H9 (cell line): ENCODE measurements around the gene CCDC92. TPM values are rescaled to one million over a fixed set of nuclear protein-coding genes. Genes with fewer than 3 reads are reported as not detected.

ENCODE experiments used
- DNase-seq: peaks from one replicate; pipeline ENCODE4 v3.0.0-alpha.2; 2017
- H2AFZ ChIP-seq: one replicate; pipeline ENCODE4 v1.6.1; 2013; ENCODE audit warnings: mild to moderate bottlenecking, low read length, control low read depth, moderate library complexity
- H2AK5ac ChIP-seq: 2 replicates; pipeline ENCODE4 v1.6.1; 2013; ENCODE audit warnings: low read length, control low read depth, mixed read lengths; ENCODE audit not compliant: insufficient read length
- H2BK120ac ChIP-seq: one replicate; pipeline ENCODE4 v1.6.1; 2013; ENCODE audit warnings: low read depth, mild to moderate bottlenecking, low read length, control low read depth, inconsistent platforms; ENCODE audit not compliant: poor library complexity, severe bottlenecking
- H2BK12ac ChIP-seq: 2 replicates; pipeline ENCODE4 v1.6.1; 2013; ENCODE audit warnings: low read length, control low read depth, mixed read lengths, low read depth; ENCODE audit not compliant: insufficient read length
- H2BK15ac ChIP-seq: 2 replicates; pipeline ENCODE4 v1.6.1; 2013; ENCODE audit warnings: low read depth, low read length, control low read depth
- H2BK20ac ChIP-seq: one replicate; pipeline ENCODE4 v1.6.1; 2013; ENCODE audit warnings: low read depth, mild to moderate bottlenecking, low read length, control low read depth, inconsistent platforms; ENCODE audit not compliant: poor library complexity, severe bottlenecking
- H2BK5ac ChIP-seq: 2 replicates; pipeline ENCODE4 v1.6.1; 2013; ENCODE audit warnings: low read length, control low read depth, mixed read lengths; ENCODE audit not compliant: insufficient read length
- H3K14ac ChIP-seq: 2 replicates; pipeline ENCODE4 v1.6.1; 2013; ENCODE audit warnings: low read length, control low read depth; ENCODE audit not compliant: insufficient read depth
- H3K18ac ChIP-seq: 2 replicates; pipeline ENCODE4 v1.6.1; 2013; ENCODE audit warnings: low read depth, mild to moderate bottlenecking, mixed read lengths, low read length, control low read depth; ENCODE audit not compliant: insufficient read length
- H3K23ac ChIP-seq: 2 replicates; pipeline ENCODE4 v1.6.1; 2013; ENCODE audit warnings: low read length, control low read depth, mixed read lengths, low read depth; ENCODE audit not compliant: insufficient read length
- H3K23me2 ChIP-seq: 2 replicates; pipeline ENCODE4 v1.6.1; 2013; ENCODE audit warnings: low read depth, mild to moderate bottlenecking, mixed read lengths, low read length, control low read depth; ENCODE audit not compliant: insufficient read length, poor library complexity, severe bottlenecking
- H3K27ac ChIP-seq: 2 replicates; pipeline ENCODE4 v1.5.1; 2013; ENCODE audit warnings: low read length, control low read depth, mixed read lengths, low read depth; ENCODE audit not compliant: insufficient read length
- H3K27me3 ChIP-seq: 2 replicates; pipeline ENCODE4 v1.6.1; 2013; ENCODE audit warnings: low read length, control low read depth, inconsistent platforms; ENCODE audit not compliant: insufficient read depth
- H3K4ac ChIP-seq: 2 replicates; pipeline ENCODE4 v1.6.1; 2013; ENCODE audit warnings: low read depth, mild to moderate bottlenecking, control low read depth, inconsistent platforms, low read length, moderate library complexity
- H3K4me1 ChIP-seq: 2 replicates; pipeline ENCODE4 v1.6.1; 2013; ENCODE audit warnings: low read length, control low read depth, inconsistent platforms; ENCODE audit not compliant: insufficient read depth
- H3K4me2 ChIP-seq: 2 replicates; pipeline ENCODE4 v1.6.1; 2013; ENCODE audit warnings: low read length, control low read depth, mixed read lengths; ENCODE audit not compliant: insufficient read length, insufficient read depth
- H3K56ac ChIP-seq: 2 replicates; pipeline ENCODE4 v1.6.1; 2013; ENCODE audit warnings: low read depth, mild to moderate bottlenecking, mixed read lengths, low read length, control low read depth; ENCODE audit not compliant: insufficient read length
- H3K79me1 ChIP-seq: 2 replicates; pipeline ENCODE4 v1.6.1; 2013; ENCODE audit warnings: low read depth, mild to moderate bottlenecking, moderate library complexity, low read length, control low read depth, inconsistent platforms; ENCODE audit not compliant: insufficient read depth, poor library complexity, severe bottlenecking
- H3K79me2 ChIP-seq: 2 replicates; pipeline ENCODE4 v1.6.1; 2013; ENCODE audit warnings: low read length, control low read depth, inconsistent platforms; ENCODE audit not compliant: insufficient read depth
- H3K9ac ChIP-seq: 2 replicates; pipeline ENCODE4 v1.6.1; 2013; ENCODE audit warnings: low read length, control low read depth, mixed read lengths; ENCODE audit not compliant: insufficient read length; ENCODE audit errors: extremely low read depth
- H3K9me3 ChIP-seq: one replicate; pipeline ENCODE4 v1.6.1; 2013; ENCODE audit warnings: low read depth, low read length, inconsistent platforms; ENCODE audit not compliant: control insufficient read depth
- H3T11ph ChIP-seq: one replicate; pipeline ENCODE4 v1.6.1; 2013; ENCODE audit warnings: mild to moderate bottlenecking, low read length, control low read depth, inconsistent platforms
- H4K20me1 ChIP-seq: one replicate; pipeline ENCODE4 v1.6.1; 2013; ENCODE audit not compliant: control insufficient read depth, insufficient read length, insufficient read depth
- H4K5ac ChIP-seq: 2 replicates; pipeline ENCODE4 v1.6.1; 2013; ENCODE audit warnings: low read depth, mild to moderate bottlenecking, mixed read lengths, low read length, control low read depth; ENCODE audit not compliant: insufficient read length
- H4K8ac ChIP-seq: replicated peaks from 2 replicates; pipeline ENCODE4 v1.6.1; 2013; ENCODE audit warnings: low read length, control low read depth, mixed read lengths, low read depth; ENCODE audit not compliant: insufficient read length
- H4K91ac ChIP-seq: 2 replicates; pipeline ENCODE4 v1.6.1; 2013; ENCODE audit warnings: low read depth, mild to moderate bottlenecking, moderate library complexity, mixed read lengths, low read length, control low read depth; ENCODE audit not compliant: insufficient read length
- H3K27ac Mint-ChIP-seq, 3 experiments: 2 replicates in 2 of 3; 3 replicates in 1 of 3; pipeline ENCODE4 v1.8.0; 2020 to 2021; ENCODE audit warnings: mixed read lengths in 3 of 3, mild to moderate bottlenecking in 1 of 3, moderate library complexity in 1 of 3
- H3K27me3 Mint-ChIP-seq: 2 replicates; pipeline ENCODE4 v1.8.0; 2021; ENCODE audit warnings: low read depth, mild to moderate bottlenecking, moderate library complexity, mixed read lengths
- H3K36me3 Mint-ChIP-seq, 3 experiments: 2 replicates in 2 of 3; 3 replicates in 1 of 3; pipeline ENCODE4 v1.8.0; 2020 to 2021; ENCODE audit warnings: low read depth in 3 of 3, mixed read lengths in 3 of 3; ENCODE audit not compliant: insufficient read depth in 1 of 3
- H3K4me1 Mint-ChIP-seq, 2 experiments: 2 replicates each; pipeline ENCODE4 v1.8.0; 2020; ENCODE audit warnings: mixed read lengths in 2 of 2
- H3K4me3 Mint-ChIP-seq, 2 experiments: 2 replicates in 1 of 2; 3 replicates in 1 of 2; pipeline ENCODE4 v1.8.0; 2020 to 2021; ENCODE audit warnings: mild to moderate bottlenecking in 2 of 2, mixed read lengths in 2 of 2, moderate library complexity in 1 of 2
- H3K9me3 Mint-ChIP-seq, 2 experiments: 2 replicates in 1 of 2; 3 replicates in 1 of 2; pipeline ENCODE4 v1.8.0; 2020; ENCODE audit warnings: mild to moderate bottlenecking in 2 of 2, mixed read lengths in 2 of 2, moderate library complexity in 1 of 2
- CTCF ChIP-seq: fragments of 200-600 bp; sonication (generic); conservative IDR thresholded peaks from 3 replicates; pipeline ENCODE4 v1.8.0; 2021; ENCODE audit warnings: antibody characterized with exemption, mild to moderate bottlenecking
- WGBS: extraction: QIAGEN DNeasy Blood & Tissue Kit; methylation state at CpG from one replicate; pipeline ENCODE4 v1.1.7; 2013; ENCODE audit warnings: missing lambda C conversion rate, low lambda C conversion rate, mixed read lengths; ENCODE audit not compliant: insufficient read length; ENCODE audit errors: extremely low coverage; 5-methylcytosine and 5-hydroxymethylcytosine counted together
- total RNA-seq: library from RNA; stranded (reverse); gene quantifications from 2 replicates; pipeline ENCODE4 v1.2.1, GENCODE V29; 2021

CCDC92 gene
- total RNA-seq, 1 experiment from 2014 or later = 1.3 TPM

GRCh38 chr12:123996581-123996980, 23.9 kb upstream of the CCDC92 start:
- H4K20me1 ChIP-seq = no peaks in the 10 kb centered on the region
- H3K23me2 ChIP-seq = no peaks in the 10 kb centered on the region
- peaks cover 16 to 25% of the 10 kb centered on the region in 2 experiments for H3K4me1 Mint-ChIP-seq

More at GRCh38 chr12:123996581-123996980, 23.9 kb upstream of the CCDC92 start:
- H3K27ac ChIP-seq = no peak overlapping the region
- Mint-ChIP-seq H3K36me3 (peaks cover 2 to 5% (median 4%) of the 10 kb centered on the region in 3 experiments; a peak in 4 of 7 replicates), H3K9me3 (no peaks in the 10 kb centered on the region), H3K27me3 (no peaks in the 10 kb centered on the region; the same call in 1 of the 2 replicates), H3K27ac (no peak overlapping the region; a peak in 1 of 7 replicates), H3K4me3 (no peak overlapping the region)
- H3K23ac ChIP-seq = no peak overlapping the region
- H3K4ac ChIP-seq = no peak overlapping the region
- H4K91ac ChIP-seq = no peak overlapping the region
- no CpG with 5 or more reads among the region's 6 CpGs for WGBS
- no peak overlapping the region for H3K4me2 ChIP-seq
- no peak overlapping the region for H2BK15ac ChIP-seq
- H3K14ac ChIP-seq = no peak overlapping the region
- no peak overlapping the region for H2AK5ac ChIP-seq
- no peaks in the 10 kb centered on the region for H3K4me1 ChIP-seq
- no peak overlapping the region for H2BK120ac ChIP-seq
- no peak overlapping the region for H3K56ac ChIP-seq
- no peak for TF ChIP-seq CTCF
- no peak overlapping the region for H2BK5ac ChIP-seq
- no peak overlapping the region for H4K5ac ChIP-seq
- H4K8ac ChIP-seq = no peak overlapping the region
- H3K18ac ChIP-seq = no peak overlapping the region
- no peaks in the 10 kb centered on the region for H3K79me1 ChIP-seq
- no peak overlapping the region for H3T11ph ChIP-seq
- H2BK20ac ChIP-seq = no peak overlapping the region
- no peak overlapping the region for H2BK12ac ChIP-seq
- H3K9me3 ChIP-seq = no peaks in the 10 kb centered on the region
- no peaks in the 10 kb centered on the region for H3K27me3 ChIP-seq
- H3K9ac ChIP-seq = no peak overlapping the region
- no peak for DNase-seq
- no peaks in the 10 kb centered on the region for H3K79me2 ChIP-seq
- no peak overlapping the region for H2AFZ ChIP-seq
